ENCODE data around the gene PPP1R3D.
A peak's percentile ranks its signal among the peaks of the same experiment; 100 is the strongest.
"Not testable (repeated sequence)": the region's sequence is repeated elsewhere in the genome, so short reads cannot be mapped to it uniquely, and the experiment has no call there.

Gene PPP1R3D

GRCh38 chr20:59940129-59940955, at the start of gene PPP1R3D, which contains the start of gene FAM217B:
TSS of gene PPP1R3D (minus strand) at chr20:59940305. CDS start at chr20:59939931, 374 bp downstream.
TSS of gene FAM217B (plus strand) at chr20:59940389. CDS start at chr20:59943944, 3,555 bp downstream.
- peak; percentile 93 for DNase-seq (ENCODE audit: low spot score)

- peak; percentile 82 for DNase-seq (ENCODE audit: low spot score)
Observed at GRCh38 chr20:59988141-59988540, 48.0 kb upstream of the PPP1R3D start.

- DNase-seq (ENCODE audit: low spot score) = no peak
Observed at GRCh38 chr20:59987135-59987534, 47.0 kb upstream of the PPP1R3D start.

GRCh38 chr20:59985864-59986263, 45.8 kb upstream of the PPP1R3D start:
- peak; percentile 21 for DNase-seq (ENCODE audit: low spot score)

GRCh38 chr20:59985164-59985563, 45.1 kb upstream of the PPP1R3D start:
- DNase-seq (ENCODE audit: low spot score) = no peak

GRCh38 chr20:59984541-59984940, 44.4 kb upstream of the PPP1R3D start:
- no peak for DNase-seq (ENCODE audit: low spot score)

- DNase-seq (ENCODE audit: low spot score) = no peak
Observed at GRCh38 chr20:59983076-59983475, 43.0 kb upstream of the PPP1R3D start.

- no peak for DNase-seq (ENCODE audit: low spot score)
Observed at GRCh38 chr20:59977086-59977485, 37.0 kb upstream of the PPP1R3D start.

- DNase-seq (ENCODE audit: low spot score) = no peak
Observed at GRCh38 chr20:59976156-59976782, 36.2 kb upstream of the PPP1R3D start.

GRCh38 chr20:59972037-59972801, 32.1 kb upstream of the PPP1R3D start:
- DNase-seq (ENCODE audit: low spot score) = peak; percentile 55

GRCh38 chr20:59971428-59971827, 31.3 kb upstream of the PPP1R3D start:
- no peak for DNase-seq (ENCODE audit: low spot score)

GRCh38 chr20:59966428-59966827, 26.3 kb upstream of the PPP1R3D start:
- DNase-seq (ENCODE audit: low spot score) = no peak

- no peak for DNase-seq (ENCODE audit: low spot score)
Observed at GRCh38 chr20:59962155-59962554, 22.1 kb upstream of the PPP1R3D start.

GRCh38 chr20:59961423-59961822, 21.3 kb upstream of the PPP1R3D start:
- DNase-seq (ENCODE audit: low spot score) = no peak

GRCh38 chr20:59958626-59959025, 18.5 kb upstream of the PPP1R3D start:
- DNase-seq (ENCODE audit: low spot score) = no peak

- DNase-seq (ENCODE audit: low spot score) = no peak
Observed at GRCh38 chr20:59958123-59958522, 18.0 kb upstream of the PPP1R3D start, which contains the start of gene CDH26. TSS of gene CDH26 (plus strand) at chr20:59958423. CDS start at chr20:59958727, 304 bp downstream.

GRCh38 chr20:59957568-59957967, 17.5 kb upstream of the PPP1R3D start:
- DNase-seq (ENCODE audit: low spot score) = not testable (repeated sequence)

- peak; percentile 63 for DNase-seq (ENCODE audit: low spot score)
Observed at GRCh38 chr20:59955131-59955796, 15.2 kb upstream of the PPP1R3D start.

GRCh38 chr20:59954718-59955117, 14.6 kb upstream of the PPP1R3D start:
- DNase-seq (ENCODE audit: low spot score) = no peak

GRCh38 chr20:59949911-59950310, 9.8 kb upstream of the PPP1R3D start:
- DNase-seq (ENCODE audit: low spot score) = no peak

GRCh38 chr20:59948828-59949720, 9.0 kb upstream of the PPP1R3D start:
- peak; percentile 59 for DNase-seq (ENCODE audit: low spot score)
